ENCODE data around the gene TSPO2. TPM values are rescaled to one million over a fixed set of nuclear protein-coding genes. Genes with fewer than 3 reads are reported as not detected.

Gene TSPO2
- total and polyA plus RNA-seq, 2 of the 13 experiments (the other 11 are each of a cell fraction or from before 2014, with no cell fraction given), result 0.55 TPM; not detected in 1

DNA sequence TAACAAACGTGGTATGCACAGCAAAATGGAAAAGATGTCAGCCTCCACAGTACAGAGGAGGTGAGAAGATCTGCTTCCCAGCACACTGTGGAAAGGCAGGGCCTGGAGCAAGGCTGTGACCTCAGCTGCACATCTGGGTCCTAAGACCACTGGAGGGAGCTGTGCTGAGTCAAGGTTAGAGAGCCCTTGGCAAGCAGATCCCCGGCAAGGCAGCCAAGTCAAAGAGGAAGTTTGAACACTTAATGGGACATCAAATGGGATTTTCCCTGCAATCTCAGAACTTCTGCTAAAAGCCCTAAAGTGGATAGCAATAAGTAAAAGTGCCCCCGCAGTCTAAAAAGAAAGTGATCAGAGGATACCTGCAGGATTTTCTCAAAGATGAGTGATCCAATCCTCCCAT is 42.7 kb upstream of the TSPO2 start (continued):
- TF ChIP-seq, protein P1, sequence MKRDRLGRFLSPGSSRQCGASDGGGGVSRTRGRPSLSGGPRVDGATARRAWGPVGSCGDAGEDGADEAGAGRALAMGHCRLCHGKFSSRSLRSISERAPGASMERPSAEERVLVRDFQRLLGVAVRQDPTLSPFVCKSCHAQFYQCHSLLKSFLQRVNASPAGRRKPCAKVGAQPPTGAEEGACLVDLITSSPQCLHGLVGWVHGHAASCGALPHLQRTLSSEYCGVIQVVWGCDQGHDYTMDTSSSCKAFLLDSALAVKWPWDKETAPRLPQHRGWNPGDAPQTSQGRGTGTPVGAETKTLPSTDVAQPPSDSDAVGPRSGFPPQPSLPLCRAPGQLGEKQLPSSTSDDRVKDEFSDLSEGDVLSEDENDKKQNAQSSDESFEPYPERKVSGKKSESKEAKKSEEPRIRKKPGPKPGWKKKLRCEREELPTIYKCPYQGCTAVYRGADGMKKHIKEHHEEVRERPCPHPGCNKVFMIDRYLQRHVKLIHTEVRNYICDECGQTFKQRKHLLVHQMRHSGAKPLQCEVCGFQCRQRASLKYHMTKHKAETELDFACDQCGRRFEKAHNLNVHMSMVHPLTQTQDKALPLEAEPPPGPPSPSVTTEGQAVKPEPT (CRISPR knock-in tag; IDR thresholded peaks at IDR 0.05; ENCODE audit: low read depth), result no peak
- TF ChIP-seq HMG20B (CRISPR knock-in tag; conservative IDR thresholded peaks at IDR 0.05) (no peak), ZBTB42 (CRISPR knock-in tag; IDR thresholded peaks at IDR 0.05) (peak; percentile 92; the same call in 1 of the 2 replicates), KLF9 (CRISPR knock-in tag; IDR thresholded peaks at IDR 0.05; ENCODE audit: low read depth) (no peak), HMGXB3 (CRISPR knock-in tag; IDR thresholded peaks at IDR 0.05; ENCODE audit: borderline replicate concordance) (no peak), ZNF879 (CRISPR knock-in tag; IDR thresholded peaks at IDR 0.05) (no peak), GATA4 (IDR thresholded peaks at IDR 0.05; ENCODE audit: borderline replicate concordance, low read depth) (no peak), SPEN (CRISPR knock-in tag; IDR thresholded peaks at IDR 0.05; ENCODE audit: low read depth) (no peak)
- TF ChIP-seq, protein P2, sequence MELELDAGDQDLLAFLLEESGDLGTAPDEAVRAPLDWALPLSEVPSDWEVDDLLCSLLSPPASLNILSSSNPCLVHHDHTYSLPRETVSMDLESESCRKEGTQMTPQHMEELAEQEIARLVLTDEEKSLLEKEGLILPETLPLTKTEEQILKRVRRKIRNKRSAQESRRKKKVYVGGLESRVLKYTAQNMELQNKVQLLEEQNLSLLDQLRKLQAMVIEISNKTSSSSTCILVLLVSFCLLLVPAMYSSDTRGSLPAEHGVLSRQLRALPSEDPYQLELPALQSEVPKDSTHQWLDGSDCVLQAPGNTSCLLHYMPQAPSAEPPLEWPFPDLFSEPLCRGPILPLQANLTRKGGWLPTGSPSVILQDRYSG (CRISPR knock-in tag; IDR thresholded peaks at IDR 0.05), result no peak
- TF ChIP-seq, protein P3, sequence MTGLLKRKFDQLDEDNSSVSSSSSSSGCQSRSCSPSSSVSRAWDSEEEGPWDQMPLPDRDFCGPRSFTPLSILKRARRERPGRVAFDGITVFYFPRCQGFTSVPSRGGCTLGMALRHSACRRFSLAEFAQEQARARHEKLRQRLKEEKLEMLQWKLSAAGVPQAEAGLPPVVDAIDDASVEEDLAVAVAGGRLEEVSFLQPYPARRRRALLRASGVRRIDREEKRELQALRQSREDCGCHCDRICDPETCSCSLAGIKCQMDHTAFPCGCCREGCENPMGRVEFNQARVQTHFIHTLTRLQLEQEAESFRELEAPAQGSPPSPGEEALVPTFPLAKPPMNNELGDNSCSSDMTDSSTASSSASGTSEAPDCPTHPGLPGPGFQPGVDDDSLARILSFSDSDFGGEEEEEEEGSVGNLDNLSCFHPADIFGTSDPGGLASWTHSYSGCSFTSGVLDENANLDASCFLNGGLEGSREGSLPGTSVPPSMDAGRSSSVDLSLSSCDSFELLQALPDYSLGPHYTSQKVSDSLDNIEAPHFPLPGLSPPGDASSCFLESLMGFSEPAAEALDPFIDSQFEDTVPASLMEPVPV (CRISPR knock-in tag; IDR thresholded peaks at IDR 0.05), result no peak
- TF ChIP-seq, protein P4, sequence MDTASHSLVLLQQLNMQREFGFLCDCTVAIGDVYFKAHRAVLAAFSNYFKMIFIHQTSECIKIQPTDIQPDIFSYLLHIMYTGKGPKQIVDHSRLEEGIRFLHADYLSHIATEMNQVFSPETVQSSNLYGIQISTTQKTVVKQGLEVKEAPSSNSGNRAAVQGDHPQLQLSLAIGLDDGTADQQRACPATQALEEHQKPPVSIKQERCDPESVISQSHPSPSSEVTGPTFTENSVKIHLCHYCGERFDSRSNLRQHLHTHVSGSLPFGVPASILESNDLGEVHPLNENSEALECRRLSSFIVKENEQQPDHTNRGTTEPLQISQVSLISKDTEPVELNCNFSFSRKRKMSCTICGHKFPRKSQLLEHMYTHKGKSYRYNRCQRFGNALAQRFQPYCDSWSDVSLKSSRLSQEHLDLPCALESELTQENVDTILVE (CRISPR knock-in tag; IDR thresholded peaks at IDR 0.05), result no peak
- TF ChIP-seq, protein P5, sequence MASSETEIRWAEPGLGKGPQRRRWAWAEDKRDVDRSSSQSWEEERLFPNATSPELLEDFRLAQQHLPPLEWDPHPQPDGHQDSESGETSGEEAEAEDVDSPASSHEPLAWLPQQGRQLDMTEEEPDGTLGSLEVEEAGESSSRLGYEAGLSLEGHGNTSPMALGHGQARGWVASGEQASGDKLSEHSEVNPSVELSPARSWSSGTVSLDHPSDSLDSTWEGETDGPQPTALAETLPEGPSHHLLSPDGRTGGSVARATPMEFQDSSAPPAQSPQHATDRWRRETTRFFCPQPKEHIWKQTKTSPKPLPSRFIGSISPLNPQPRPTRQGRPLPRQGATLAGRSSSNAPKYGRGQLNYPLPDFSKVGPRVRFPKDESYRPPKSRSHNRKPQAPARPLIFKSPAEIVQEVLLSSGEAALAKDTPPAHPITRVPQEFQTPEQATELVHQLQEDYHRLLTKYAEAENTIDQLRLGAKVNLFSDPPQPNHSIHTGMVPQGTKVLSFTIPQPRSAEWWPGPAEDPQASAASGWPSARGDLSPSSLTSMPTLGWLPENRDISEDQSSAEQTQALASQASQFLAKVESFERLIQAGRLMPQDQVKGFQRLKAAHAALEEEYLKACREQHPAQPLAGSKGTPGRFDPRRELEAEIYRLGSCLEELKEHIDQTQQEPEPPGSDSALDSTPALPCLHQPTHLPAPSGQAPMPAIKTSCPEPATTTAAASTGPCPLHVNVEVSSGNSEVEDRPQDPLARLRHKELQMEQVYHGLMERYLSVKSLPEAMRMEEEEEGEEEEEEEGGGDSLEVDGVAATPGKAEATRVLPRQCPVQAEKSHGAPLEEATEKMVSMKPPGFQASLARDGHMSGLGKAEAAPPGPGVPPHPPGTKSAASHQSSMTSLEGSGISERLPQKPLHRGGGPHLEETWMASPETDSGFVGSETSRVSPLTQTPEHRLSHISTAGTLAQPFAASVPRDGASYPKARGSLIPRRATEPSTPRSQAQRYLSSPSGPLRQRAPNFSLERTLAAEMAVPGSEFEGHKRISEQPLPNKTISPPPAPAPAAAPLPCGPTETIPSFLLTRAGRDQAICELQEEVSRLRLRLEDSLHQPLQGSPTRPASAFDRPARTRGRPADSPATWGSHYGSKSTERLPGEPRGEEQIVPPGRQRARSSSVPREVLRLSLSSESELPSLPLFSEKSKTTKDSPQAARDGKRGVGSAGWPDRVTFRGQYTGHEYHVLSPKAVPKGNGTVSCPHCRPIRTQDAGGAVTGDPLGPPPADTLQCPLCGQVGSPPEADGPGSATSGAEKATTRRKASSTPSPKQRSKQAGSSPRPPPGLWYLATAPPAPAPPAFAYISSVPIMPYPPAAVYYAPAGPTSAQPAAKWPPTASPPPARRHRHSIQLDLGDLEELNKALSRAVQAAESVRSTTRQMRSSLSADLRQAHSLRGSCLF (CRISPR knock-in tag; IDR thresholded peaks at IDR 0.05; ENCODE audit: borderline replicate concordance), result no peak

All from HepG2 (cell line).